Adrenal gland (tissue), 12 donors: ENCODE data around the gene TUBA4B. TPM values are rescaled to one million over a fixed set of nuclear protein-coding genes. Genes with fewer than 3 reads are reported as not detected.

ENCODE experiments used
- DNase-seq, 7 donors: peaks; one replicate each; pipeline ENCODE4 v3.0.0-alpha.2; 2019 to 2020
- H3K27ac ChIP-seq, 5 donors: fragments of 200-600 bp; sonication (generic) in 4 of 5; 1 replicate in 3 of 5; 2 replicates in 2 of 5; pipeline versions ENCODE4 v1.5.1 to v1.8.0; 2016 to 2020; ENCODE audit warnings: mild to moderate bottlenecking in 1 of 5
- H3K27me3 ChIP-seq: fragments of 200-600 bp; 2 replicates; pipeline ENCODE4 v1.8.0; 2021
- H3K36me3 ChIP-seq, 2 donors: fragments of 200-600 bp; replicated peaks in 1 of 2; 1 replicate in 1 of 2; 2 replicates in 1 of 2; pipeline versions ENCODE4 v1.5.1 to v1.8.0; 2018 to 2022
- H3K4me1 ChIP-seq, 2 donors: fragments of 200-600 bp; replicated peaks in 1 of 2; 1 replicate in 1 of 2; 2 replicates in 1 of 2; pipeline versions ENCODE4 v1.5.1 to v1.8.0; 2018 to 2021
- H3K4me3 ChIP-seq, 4 donors: fragments of 200-600 bp; sonication (generic) in 3 of 4; one replicate each; pipeline ENCODE4 v1.5.1; 2016 to 2018
- H3K9me3 ChIP-seq, 3 donors: fragments of 200-600 bp; sonication (generic) in 1 of 3; replicated peaks in 1 of 3; 1 replicate in 2 of 3; 2 replicates in 1 of 3; pipeline versions ENCODE4 v1.5.1 to v1.8.0; 2016 to 2021
- POLR2A ChIP-seq, 2 donors: fragments of 450-650 bp; IDR thresholded peaks; one replicate each; pipeline ENCODE4 v1.6.1; 2017; ENCODE audit warnings: antibody characterized with exemption in 2 of 2, mild to moderate bottlenecking in 2 of 2, moderate library complexity in 1 of 2
- WGBS, 4 donors: extraction: QIAGEN DNeasy Blood & Tissue Kit in 2 of 4; methylation state at CpG; one replicate each; pipeline versions ENCODE4 v1.1.5 to v1.1.7; 2013 to 2017; 5-methylcytosine and 5-hydroxymethylcytosine counted together
- intact Hi-C, 2 donors: fragments of 100-400 bp; cut with DNase I; formaldehyde crosslinking; loops; one replicate each; pipeline versions ENCODE4 v1.14.1 to v1.15.0; 2022 to 2023
- polyA plus RNA-seq, 3 donors: library from polyadenylated mRNA; stranded (reverse); fragments of 200-250 nt in 2 of 3; fragments of 350-450 nt in 1 of 3; fragmentation: Illumina TruSeq in 1 of 3; extraction: RNeasy Lipid Tissue Mini Kit (QIAGEN cat#74804) in 1 of 3; gene quantifications; one replicate each; pipeline ENCODE4 v1.2.3, GENCODE V29; 2013 to 2014
- total RNA-seq, 9 donors: library from RNA; depleted of rRNA in 4 of 9; stranded (reverse); fragments of >200 nt in 4 of 9; fragments of 120-200 nt in 1 of 9; fragmentation: NEBNext Ultra II Directional in 1 of 9; extraction: Animal tissue kit (Norgen Biotek cat#: 25700) in 1 of 9; gene quantifications; one replicate each; pipeline versions ENCODE4 v1.1.0 to v1.2.4, GENCODE V29; 2013 to 2023
- TF ChIP-seq, protein P1 (sequence below), 6 experiments: fragments of 450-650 bp in 4 of 6; fragments of 200-600 bp in 2 of 6; sonication (generic) in 1 of 6; IDR thresholded peaks; 1 replicate in 5 of 6; 2 replicates in 1 of 6; pipeline versions ENCODE4 v1.5.1 to v1.8.0; 2016 to 2021; ENCODE audit warnings: antibody characterized with exemption in 6 of 6, mild to moderate bottlenecking in 2 of 6, moderate library complexity in 1 of 6
- donor health status: healthy with polysubstance abuse.
- donor health status: Bipolar disorder and iron deficiency.
- donor health status: DM: yes; HTN: yes; CAD: no.
- donor health status: DM: no; HTN: no; CAD: no.
- donor health status: DM: no; HTN: no; CAD: no.
- donor health status: DM: yes; HTN: yes; CAD: no.

The TUBA4B gene
- total and polyA plus RNA-seq, 12 donors: 0.07 to 0.14 TPM; not detected in 10

- Histone ChIP-seq H3K36me3 (no peaks in the 10 kb centered on the region), H3K4me1 (peaks cover 0 to 4% of the 10 kb centered on the region in 2 donors), H3K9me3 (no peaks in the 10 kb centered on the region), H3K27ac (no peak overlapping the region), H3K27me3 (no peaks in the 10 kb centered on the region), H3K4me3 (no peak overlapping the region)
- 76 to 87% (median 86%) methylated on average over 8 to 25 of the region's 25 CpGs for WGBS, 4 donors
- intact Hi-C loops: loop anchor here (5.0 to 10.0 kb wide), 2 partner anchors 52 to 135 kb away; partner anchors contain the start of genes GLB1L (in 2 of the 2), STK16 (in 2 of the 2) and NHEJ1 (in 1 of the 2)
- TF ChIP-seq, protein P1, sequence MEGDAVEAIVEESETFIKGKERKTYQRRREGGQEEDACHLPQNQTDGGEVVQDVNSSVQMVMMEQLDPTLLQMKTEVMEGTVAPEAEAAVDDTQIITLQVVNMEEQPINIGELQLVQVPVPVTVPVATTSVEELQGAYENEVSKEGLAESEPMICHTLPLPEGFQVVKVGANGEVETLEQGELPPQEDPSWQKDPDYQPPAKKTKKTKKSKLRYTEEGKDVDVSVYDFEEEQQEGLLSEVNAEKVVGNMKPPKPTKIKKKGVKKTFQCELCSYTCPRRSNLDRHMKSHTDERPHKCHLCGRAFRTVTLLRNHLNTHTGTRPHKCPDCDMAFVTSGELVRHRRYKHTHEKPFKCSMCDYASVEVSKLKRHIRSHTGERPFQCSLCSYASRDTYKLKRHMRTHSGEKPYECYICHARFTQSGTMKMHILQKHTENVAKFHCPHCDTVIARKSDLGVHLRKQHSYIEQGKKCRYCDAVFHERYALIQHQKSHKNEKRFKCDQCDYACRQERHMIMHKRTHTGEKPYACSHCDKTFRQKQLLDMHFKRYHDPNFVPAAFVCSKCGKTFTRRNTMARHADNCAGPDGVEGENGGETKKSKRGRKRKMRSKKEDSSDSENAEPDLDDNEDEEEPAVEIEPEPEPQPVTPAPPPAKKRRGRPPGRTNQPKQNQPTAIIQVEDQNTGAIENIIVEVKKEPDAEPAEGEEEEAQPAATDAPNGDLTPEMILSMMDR (IDR thresholded peaks at IDR 0.05): no peak
- TF ChIP-seq POLR2A (IDR thresholded peaks at IDR 0.05): no peak
- DNase-seq: peak in 1 of 7 donors; percentile 54
Measured at GRCh38 chr2:219296631-219297391, 43.8 kb downstream of the TUBA4B start.

- intact Hi-C loops: loop anchor here (5.0 to 10.0 kb wide), 2 partner anchors 53 to 136 kb away; partner anchors contain the start of genes GLB1L (in 2 of the 2), STK16 (in 2 of the 2) and NHEJ1 (in 1 of the 2)
- WGBS, 4 donors: 74 to 82% (median 81%) methylated on average over 10 to 14 of the region's 14 CpGs
Measured at GRCh38 chr2:219297766-219298456, 44.9 kb downstream of the TUBA4B start.

DNA sequence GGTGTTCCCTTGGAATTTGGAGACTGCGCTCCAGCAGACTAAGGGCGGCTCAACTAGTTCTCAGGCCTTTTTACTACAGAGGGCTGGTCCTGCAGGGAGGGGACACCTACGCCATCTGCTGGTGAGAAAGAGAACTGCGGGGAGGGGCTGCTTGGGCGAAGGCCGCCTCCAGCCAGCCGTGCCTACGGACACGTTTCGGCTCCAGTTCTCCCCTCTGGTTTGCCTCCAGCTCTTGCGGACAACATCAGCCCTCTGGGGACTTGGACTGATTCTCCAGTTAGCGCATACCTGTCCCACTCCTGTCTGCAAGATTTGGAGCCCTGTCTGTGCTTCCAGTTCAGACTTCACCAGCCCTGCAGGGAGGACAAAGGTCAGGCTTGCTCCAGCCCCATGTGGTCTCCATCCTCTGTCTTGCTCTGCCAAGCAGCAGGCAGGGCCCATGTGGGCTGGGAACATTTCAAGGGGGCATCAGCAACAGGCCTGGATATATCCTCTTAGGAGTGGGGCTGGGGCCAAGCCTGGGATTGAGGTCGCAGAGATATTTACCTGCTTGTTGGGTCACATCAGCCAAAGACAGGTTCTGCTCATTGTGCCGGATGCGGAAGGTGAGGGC, 45.8 kb downstream of the TUBA4B start:
- WGBS, 4 donors: 10 to 26% (median 20%) methylated on average over 8 to 15 of the region's 15 CpGs
- Histone ChIP-seq H3K27ac (no peak overlapping the region), H3K9me3 (no peaks in the 10 kb centered on the region), H3K4me1 (peaks cover 0 to 4% of the 10 kb centered on the region in 2 donors), H3K36me3 (no peaks in the 10 kb centered on the region), H3K27me3 (no peaks in the 10 kb centered on the region), H3K4me3 (no peak overlapping the region)
- TF ChIP-seq, protein P1 (IDR thresholded peaks at IDR 0.05): peak; percentile 94 to 99 (median 97)
- no peak for TF ChIP-seq POLR2A (IDR thresholded peaks at IDR 0.05)
- DNase-seq: peak; percentile 85 to 95 (median 90)
- intact Hi-C loops: loop anchor here (5.0 to 10.0 kb wide), 2 partner anchors 54 to 137 kb away; partner anchors contain the start of genes GLB1L (in 2 of the 2), STK16 (in 2 of the 2) and NHEJ1 (in 1 of the 2)

More at GRCh38 chr2:219297766-219298456, 44.9 kb downstream of the TUBA4B start:
- H3K9me3 ChIP-seq: no peaks in the 10 kb centered on the region
- H3K4me3 ChIP-seq: no peak overlapping the region
- DNase-seq: peak in 1 of 7 donors; percentile 49
- H3K27ac ChIP-seq: no peak overlapping the region
- no peaks in the 10 kb centered on the region for H3K36me3 ChIP-seq
- no peaks in the 10 kb centered on the region for H3K27me3 ChIP-seq
- TF ChIP-seq, protein P1 (IDR thresholded peaks at IDR 0.05): no peak
- TF ChIP-seq POLR2A (IDR thresholded peaks at IDR 0.05): no peak
- peaks cover 0 to 4% of the 10 kb centered on the region in 2 donors for H3K4me1 ChIP-seq
